IgD-negative memory B cell (primary cell): Measurements from ENCODE around the gene SHROOM2. TPM values are rescaled to one million over a fixed set of nuclear protein-coding genes. Genes with fewer than 3 reads are reported as not detected.

Experiments
- H3K27ac Mint-ChIP-seq, 3 donors: one replicate each; pipeline ENCODE4 v1.8.0; 2020 to 2022; ENCODE audit warnings: mild to moderate bottlenecking in 3 of 3, mixed read lengths in 3 of 3, moderate library complexity in 1 of 3
- H3K27me3 Mint-ChIP-seq: one replicate; pipeline ENCODE4 v1.8.0; 2021; ENCODE audit warnings: mixed read lengths
- H3K36me3 Mint-ChIP-seq: one replicate; pipeline ENCODE4 v1.8.0; 2020; ENCODE audit warnings: mild to moderate bottlenecking, mixed read lengths
- H3K4me1 Mint-ChIP-seq, 3 donors: one replicate each; pipeline ENCODE4 v1.8.0; 2020 to 2022; ENCODE audit warnings: mixed read lengths in 3 of 3, mild to moderate bottlenecking in 1 of 3
- H3K4me3 Mint-ChIP-seq, 4 donors: one replicate each; pipeline ENCODE4 v1.8.0; 2020 to 2022; ENCODE audit warnings: mild to moderate bottlenecking in 4 of 4, mixed read lengths in 4 of 4, moderate library complexity in 3 of 4
- H3K9me3 Mint-ChIP-seq, 3 donors: one replicate each; pipeline ENCODE4 v1.8.0; 2020 to 2021; ENCODE audit warnings: mixed read lengths in 3 of 3, mild to moderate bottlenecking in 1 of 3
- polyA plus RNA-seq: library from polyadenylated mRNA; unstranded; fragments of 300-500 nt; fragmentation: Illumina TruSeq; gene quantifications from one replicate; pipeline ENCODE4 v1.2.3, GENCODE V29; 2021

SHROOM2 gene
- polyA plus RNA-seq, 1 donor from 2014 or later = not detected

GRCh38 chrX:9880237-9880636 lies 94.0 kb downstream of the SHROOM2 start:
- Mint-ChIP-seq H3K4me1 (no peaks in the 10 kb centered on the region), H3K27ac (no peak overlapping the region), H3K4me3 (no peak overlapping the region), H3K9me3 (peaks cover 0 to 3% (median 0%) of the 10 kb centered on the region in 3 donors), H3K36me3 (no peaks in the 10 kb centered on the region), H3K27me3 (peaks cover 8% of the 10 kb centered on the region)

DNA sequence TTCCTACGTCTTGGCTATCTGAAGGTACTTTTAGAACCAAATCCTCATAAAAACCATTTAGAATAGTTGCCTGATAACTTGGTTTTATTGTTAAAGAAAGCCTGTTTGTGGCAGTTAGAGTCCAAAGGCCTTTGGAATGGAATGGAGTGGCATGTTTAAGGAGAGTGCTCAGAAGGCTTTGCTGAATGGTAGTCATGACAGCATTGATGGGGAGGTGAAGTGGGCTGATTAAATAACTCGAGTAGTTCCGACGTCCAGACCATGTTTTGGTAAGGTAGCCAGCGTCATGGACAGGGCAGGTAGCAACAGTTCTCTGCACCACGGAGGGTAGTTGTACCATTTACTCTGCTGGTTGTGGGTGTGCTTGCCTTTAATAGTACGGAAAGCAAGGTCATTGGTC lies 94.6 kb downstream of the SHROOM2 start:
- Mint-ChIP-seq H3K4me1 (no peaks in the 10 kb centered on the region), H3K36me3 (no peaks in the 10 kb centered on the region), H3K27me3 (peaks cover 6% of the 10 kb centered on the region), H3K4me3 (no peak overlapping the region), H3K27ac (no peak overlapping the region), H3K9me3 (no peaks in the 10 kb centered on the region)

GRCh38 chrX:9882669-9883446 lies 96.6 kb downstream of the SHROOM2 start:
- no peaks in the 10 kb centered on the region for H3K9me3 Mint-ChIP-seq
- no peaks in the 10 kb centered on the region for H3K36me3 Mint-ChIP-seq
- peaks cover 6% of the 10 kb centered on the region for H3K27me3 Mint-ChIP-seq
- H3K27ac Mint-ChIP-seq = no peak overlapping the region
- H3K4me3 Mint-ChIP-seq = no peak overlapping the region
- H3K4me1 Mint-ChIP-seq = no peaks in the 10 kb centered on the region

DNA sequence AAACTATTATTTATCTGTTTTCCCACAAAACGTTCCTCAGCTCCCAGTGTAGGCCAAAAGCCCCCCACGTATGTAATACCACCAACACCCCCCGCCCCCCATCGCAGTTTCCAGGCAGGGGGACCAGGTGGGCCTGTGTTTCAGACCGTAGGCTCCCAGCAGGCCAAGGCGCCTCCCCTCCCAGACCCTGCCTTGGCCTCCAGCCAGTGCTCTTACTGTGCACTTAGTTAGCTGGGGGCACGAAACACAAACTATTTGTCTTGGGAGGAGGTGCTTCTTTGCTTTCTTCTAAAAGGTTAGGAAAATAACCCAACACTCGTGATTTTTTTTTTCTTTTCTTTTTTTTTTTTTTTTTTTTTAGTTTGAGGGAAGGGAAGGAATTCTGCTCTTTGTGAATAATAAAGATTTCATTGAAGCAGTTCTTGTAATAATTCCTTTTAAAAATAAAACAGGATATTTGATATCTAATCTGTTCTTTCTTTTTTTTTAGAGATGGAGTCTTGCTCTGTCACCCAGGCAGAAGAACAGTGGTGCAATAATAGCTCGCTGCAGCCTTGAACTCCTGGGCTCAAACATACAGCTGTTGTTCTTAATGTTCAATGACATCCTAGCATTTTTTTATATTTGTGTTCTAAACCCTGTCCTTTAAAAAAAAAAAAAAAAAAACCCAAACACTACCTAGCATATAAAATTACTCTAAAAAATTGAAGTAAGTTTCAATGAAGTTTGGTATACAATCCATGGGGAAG lies 98.0 kb downstream of the SHROOM2 start:
- Mint-ChIP-seq H3K9me3 (no peaks in the 10 kb centered on the region), H3K27ac (no peak overlapping the region), H3K27me3 (peaks cover 11% of the 10 kb centered on the region), H3K4me1 (no peaks in the 10 kb centered on the region), H3K4me3 (no peak overlapping the region), H3K36me3 (no peaks in the 10 kb centered on the region)

- Mint-ChIP-seq H3K4me3 (no peak overlapping the region), H3K9me3 (no peaks in the 10 kb centered on the region), H3K4me1 (no peaks in the 10 kb centered on the region), H3K36me3 (no peaks in the 10 kb centered on the region), H3K27me3 (peaks cover 8% of the 10 kb centered on the region), H3K27ac (no peak overlapping the region)
These were observed 98.9 kb downstream of the SHROOM2 start for GRCh38 chrX:9885150-9885549.

DNA sequence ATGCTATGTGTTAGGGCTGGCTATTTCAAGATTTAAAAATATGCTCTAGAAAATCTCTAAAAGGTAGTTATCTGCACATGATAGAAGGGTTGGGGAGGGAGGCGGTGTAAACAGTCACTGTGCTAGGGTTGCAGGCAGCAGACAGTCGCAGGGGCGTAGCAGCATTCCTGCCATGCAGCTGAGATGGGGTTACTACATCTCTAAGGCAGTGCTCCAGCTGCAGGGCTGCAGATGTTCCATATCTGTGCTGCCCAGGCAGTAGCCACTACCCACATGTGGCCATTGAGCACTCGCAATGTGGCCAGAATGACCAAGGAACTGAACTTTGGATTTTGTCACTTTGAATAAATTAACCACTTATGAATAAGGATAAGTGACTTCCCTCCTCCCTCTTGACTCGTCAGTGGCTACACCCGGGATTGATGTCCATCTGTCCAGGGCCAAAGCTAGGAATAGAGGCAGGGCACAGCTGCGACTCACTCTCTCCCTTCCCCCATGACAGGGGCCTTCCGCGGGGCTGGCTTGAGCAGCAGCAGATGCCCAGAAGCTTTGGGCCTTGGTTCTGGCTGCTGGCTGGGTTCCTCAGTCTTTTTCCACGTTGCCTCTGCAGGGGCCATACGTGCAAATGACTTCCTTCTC lies 101.5 kb downstream of the SHROOM2 start:
- H3K4me1 Mint-ChIP-seq = no peaks in the 10 kb centered on the region
- H3K27ac Mint-ChIP-seq = no peak overlapping the region
- H3K27me3 Mint-ChIP-seq = peaks cover 8% of the 10 kb centered on the region
- H3K4me3 Mint-ChIP-seq = no peak overlapping the region
- H3K9me3 Mint-ChIP-seq = no peaks in the 10 kb centered on the region
- no peaks in the 10 kb centered on the region for H3K36me3 Mint-ChIP-seq

GRCh38 chrX:9888953-9889470 lies 102.8 kb downstream of the SHROOM2 start:
- Mint-ChIP-seq H3K4me3 (no peak overlapping the region), H3K4me1 (no peaks in the 10 kb centered on the region), H3K27me3 (peaks cover 5% of the 10 kb centered on the region), H3K27ac (no peak overlapping the region), H3K9me3 (no peaks in the 10 kb centered on the region), H3K36me3 (no peaks in the 10 kb centered on the region)

DNA sequence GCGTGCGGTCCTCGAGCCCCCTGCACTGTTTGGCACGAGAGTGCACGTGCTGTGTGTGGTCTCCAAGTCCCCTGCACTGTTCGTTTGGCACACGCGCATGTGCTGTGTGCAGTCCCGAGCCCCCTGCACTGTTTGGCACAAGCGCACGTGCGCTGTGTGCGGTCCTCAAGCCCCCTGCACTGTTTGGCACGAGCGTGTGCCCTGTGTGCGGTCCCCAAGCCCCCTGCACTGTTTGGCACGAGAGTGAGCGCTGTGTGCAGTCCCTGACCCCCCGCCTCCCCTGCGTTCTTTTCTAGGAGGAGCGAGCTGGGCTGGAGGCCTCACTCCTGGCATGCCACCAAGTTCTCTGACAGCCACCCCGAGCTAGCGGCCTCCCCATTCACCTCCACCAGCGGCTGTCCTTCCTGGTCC lies 104.5 kb downstream of the SHROOM2 start:
- H3K9me3 Mint-ChIP-seq = peaks cover 0 to 1% (median 0%) of the 10 kb centered on the region in 3 donors
- no peak overlapping the region for H3K4me3 Mint-ChIP-seq
- H3K27me3 Mint-ChIP-seq = peaks cover 5% of the 10 kb centered on the region
- H3K36me3 Mint-ChIP-seq = no peaks in the 10 kb centered on the region
- H3K4me1 Mint-ChIP-seq = no peaks in the 10 kb centered on the region
- no peak overlapping the region for H3K27ac Mint-ChIP-seq

DNA sequence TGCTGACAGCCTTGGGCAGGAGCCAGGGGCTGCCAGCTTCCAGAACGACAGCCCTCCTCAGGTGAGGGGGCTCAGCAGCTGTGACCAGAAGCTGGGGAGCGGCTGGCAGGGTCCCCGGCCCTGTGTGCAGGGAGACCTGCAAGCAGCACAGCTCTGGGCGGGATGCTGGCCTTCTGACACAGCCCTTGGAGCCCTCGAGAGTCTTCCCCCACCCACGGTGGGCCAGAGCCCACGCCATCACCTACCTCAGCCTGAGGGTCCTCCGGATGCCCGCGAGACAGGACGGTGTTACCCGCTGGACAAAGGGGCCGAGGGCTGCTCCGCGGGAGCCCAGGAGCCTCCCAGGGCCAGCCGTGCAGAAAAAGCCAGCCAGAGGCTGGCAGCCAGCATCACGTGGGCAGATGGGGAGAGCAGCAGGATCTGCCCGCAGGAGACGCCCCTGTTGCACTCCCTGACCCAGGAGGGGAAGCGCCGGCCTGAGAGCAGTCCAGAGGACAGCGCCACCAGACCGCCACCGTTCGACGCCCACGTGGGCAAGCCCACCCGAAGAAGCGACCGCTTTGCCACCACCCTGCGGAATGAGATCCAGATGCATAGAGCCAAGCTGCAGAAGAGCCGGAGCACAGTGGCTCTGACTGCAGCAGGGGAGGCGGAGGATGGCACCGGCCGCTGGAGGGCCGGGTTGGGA lies 109.1 kb downstream of the SHROOM2 start:
- H3K36me3 Mint-ChIP-seq = no peaks in the 10 kb centered on the region
- peaks cover 0 to 1% (median 0%) of the 10 kb centered on the region in 3 donors for H3K9me3 Mint-ChIP-seq
- no peak overlapping the region for H3K27ac Mint-ChIP-seq
- H3K27me3 Mint-ChIP-seq = peaks cover 6% of the 10 kb centered on the region
- H3K4me1 Mint-ChIP-seq = no peaks in the 10 kb centered on the region
- no peak overlapping the region for H3K4me3 Mint-ChIP-seq

DNA sequence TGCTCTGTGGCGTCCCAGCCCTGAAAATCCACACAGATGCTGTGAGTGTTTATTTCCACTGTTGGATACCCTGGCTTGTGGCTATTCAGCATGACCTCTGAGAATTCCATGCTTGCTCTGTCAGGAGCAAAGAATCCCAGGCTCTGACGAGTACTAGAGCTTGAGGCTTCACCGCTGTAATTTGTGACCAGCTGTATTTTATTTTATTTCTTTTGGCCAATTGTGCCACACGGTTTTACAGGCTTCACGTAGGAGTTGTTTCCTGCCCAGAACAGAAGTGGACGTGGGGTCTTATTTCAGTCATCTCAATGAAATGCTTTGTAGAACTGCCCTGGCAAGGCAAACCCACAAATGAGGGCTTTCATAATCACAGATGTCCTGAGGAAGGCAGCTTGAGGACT lies 111.5 kb downstream of the SHROOM2 start:
- no peaks in the 10 kb centered on the region for H3K4me1 Mint-ChIP-seq
- H3K4me3 Mint-ChIP-seq = no peak overlapping the region
- H3K9me3 Mint-ChIP-seq = peaks cover 0 to 1% (median 0%) of the 10 kb centered on the region in 3 donors
- H3K27me3 Mint-ChIP-seq = peaks cover 6% of the 10 kb centered on the region
- H3K36me3 Mint-ChIP-seq = no peaks in the 10 kb centered on the region
- H3K27ac Mint-ChIP-seq = no peak overlapping the region

- no peak overlapping the region for H3K27ac Mint-ChIP-seq
- H3K4me3 Mint-ChIP-seq = no peak overlapping the region
- H3K9me3 Mint-ChIP-seq = no peaks in the 10 kb centered on the region
- peaks cover 6% of the 10 kb centered on the region for H3K27me3 Mint-ChIP-seq
- no peaks in the 10 kb centered on the region for H3K36me3 Mint-ChIP-seq
- H3K4me1 Mint-ChIP-seq = no peaks in the 10 kb centered on the region
These were observed 113.4 kb downstream of the SHROOM2 start for GRCh38 chrX:9899640-9900111.

GRCh38 chrX:9902656-9903055 lies 116.4 kb downstream of the SHROOM2 start:
- Mint-ChIP-seq H3K4me3 (no peak overlapping the region), H3K27me3 (peaks cover 6% of the 10 kb centered on the region), H3K36me3 (no peaks in the 10 kb centered on the region), H3K9me3 (no peaks in the 10 kb centered on the region), H3K27ac (no peak overlapping the region), H3K4me1 (no peaks in the 10 kb centered on the region)

DNA sequence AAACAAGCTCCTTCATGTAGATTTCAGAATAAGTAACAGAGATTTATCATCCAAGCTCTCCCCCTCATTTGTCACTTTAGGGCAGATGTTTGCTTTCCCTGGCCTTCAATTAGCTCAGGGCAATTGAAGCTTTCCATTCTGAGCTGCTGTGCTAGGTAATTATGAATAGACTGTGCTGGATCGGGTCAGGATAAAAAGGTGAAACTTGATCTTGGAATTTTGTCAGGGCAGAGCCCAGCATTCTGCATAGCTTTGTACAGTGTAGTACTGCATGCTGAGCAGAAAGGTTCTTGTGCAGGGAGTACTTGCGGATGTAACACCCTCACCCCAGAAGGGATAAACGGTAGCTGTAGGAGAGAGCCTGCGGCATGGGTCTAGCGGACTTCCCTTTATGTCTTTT lies 116.9 kb downstream of the SHROOM2 start:
- H3K27ac Mint-ChIP-seq = no peak overlapping the region
- H3K4me3 Mint-ChIP-seq = no peak overlapping the region

GRCh38 chrX:9905288-9905687 lies 119.1 kb downstream of the SHROOM2 start:
- Mint-ChIP-seq H3K4me1 (no peaks in the 10 kb centered on the region), H3K9me3 (no peaks in the 10 kb centered on the region), H3K4me3 (no peak overlapping the region), H3K36me3 (peaks cover 1% of the 10 kb centered on the region), H3K27ac (no peak overlapping the region), H3K27me3 (peaks cover under 1% of the 10 kb centered on the region)

More for the DNA sequence above, 116.9 kb downstream of the SHROOM2 start:
- H3K4me1 Mint-ChIP-seq = no peaks in the 10 kb centered on the region
- H3K27me3 Mint-ChIP-seq = peaks cover 4% of the 10 kb centered on the region
- H3K36me3 Mint-ChIP-seq = peaks cover 1% of the 10 kb centered on the region
- no peaks in the 10 kb centered on the region for H3K9me3 Mint-ChIP-seq

DNA sequence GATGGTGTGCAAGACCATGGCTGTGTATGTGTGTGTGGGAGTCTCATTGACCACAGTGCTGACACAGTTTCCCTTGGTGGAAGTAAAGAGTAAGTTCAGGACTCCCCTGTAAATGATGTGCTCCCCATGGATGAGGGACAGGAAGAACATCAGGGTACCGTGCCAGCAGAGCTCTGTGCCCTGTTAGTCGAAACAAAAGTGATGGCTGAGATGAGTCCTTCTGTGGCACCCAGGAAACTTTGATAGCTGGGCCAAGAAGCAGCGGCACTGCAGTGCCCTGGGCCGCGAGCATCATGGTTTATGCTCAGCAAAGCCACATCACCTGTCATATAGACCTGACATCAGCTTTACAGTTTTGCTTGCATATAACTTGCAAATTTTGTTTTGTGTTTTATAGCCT lies 119.5 kb downstream of the SHROOM2 start:
- no peaks in the 10 kb centered on the region for H3K27me3 Mint-ChIP-seq
- H3K9me3 Mint-ChIP-seq = no peaks in the 10 kb centered on the region
- H3K4me3 Mint-ChIP-seq = no peak overlapping the region
- no peak overlapping the region for H3K27ac Mint-ChIP-seq
- no peaks in the 10 kb centered on the region for H3K4me1 Mint-ChIP-seq
- peaks cover 1% of the 10 kb centered on the region for H3K36me3 Mint-ChIP-seq
